ENCODE measurements around the gene RNU5B-1. TPM values are rescaled to one million over a fixed set of nuclear protein-coding genes. Genes with fewer than 3 reads are reported as not detected.

The RNU5B-1 gene
- polyA plus RNA-seq, 1 of the 3 experiments (the other 2 are of a cell fraction) = not detected

DNA sequence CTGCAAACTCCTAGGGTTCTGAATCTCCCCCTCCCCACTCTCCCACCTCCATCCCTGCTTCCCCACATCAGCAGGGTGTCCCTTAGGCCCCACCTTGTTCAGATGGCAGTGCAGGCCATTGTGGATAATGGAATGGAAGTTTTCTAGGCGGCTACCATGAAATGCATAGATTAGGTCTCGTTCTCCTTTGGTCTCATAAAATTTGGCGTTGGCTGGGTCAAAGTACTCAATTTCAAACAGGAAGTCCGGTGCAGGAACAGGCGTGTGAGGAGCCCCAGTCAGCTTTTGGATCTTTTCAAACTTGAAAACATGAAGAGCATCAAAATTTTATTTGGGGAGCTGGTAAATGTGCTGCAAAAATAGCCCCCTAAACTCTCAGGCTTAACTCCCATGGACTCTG is 38.0 kb upstream of the RNU5B-1 start:
- no peak overlapping the region for H3K9ac ChIP-seq
- no peak overlapping the region for H2AFZ ChIP-seq (ENCODE audit: low read depth)
- no peaks in the 10 kb centered on the region for H3F3A ChIP-seq (replicated peaks; ENCODE audit: insufficient read depth)
- no peaks in the 10 kb centered on the region; a peak in 1 of 4 replicates for H3K4me1 ChIP-seq (ENCODE audit: control insufficient read depth in 1 of 2, insufficient read depth in 2 of 2, low read depth in 1 of 2, low read length in 1 of 2)
- WGBS (ENCODE audit: low lambda C conversion rate) = 95% methylated on average over 5 of the region's 5 CpGs
- H3K27me3 ChIP-seq (ENCODE audit: insufficient read depth) = no peaks in the 10 kb centered on the region
- TF ChIP-seq POLR2AphosphoS5 (IDR thresholded peaks at IDR 0.05; ENCODE audit: low read depth, low read length) = no peak
- TF ChIP-seq MXI1 (IDR thresholded peaks at IDR 0.05; ENCODE audit: low read depth, low read length) = no peak
- TF ChIP-seq EP300 (IDR thresholded peaks at IDR 0.05; ENCODE audit: borderline replicate concordance in 1 of 2, low read depth in 1 of 2, low read length in 1 of 2) = no peak
- no peak for TF ChIP-seq NFIC (IDR thresholded peaks at IDR 0.05; ENCODE audit: borderline replicate concordance)
- no peak for TF ChIP-seq FOXJ3 (CRISPR knock-in tag; IDR thresholded peaks at IDR 0.05)
- TF ChIP-seq, protein P1, sequence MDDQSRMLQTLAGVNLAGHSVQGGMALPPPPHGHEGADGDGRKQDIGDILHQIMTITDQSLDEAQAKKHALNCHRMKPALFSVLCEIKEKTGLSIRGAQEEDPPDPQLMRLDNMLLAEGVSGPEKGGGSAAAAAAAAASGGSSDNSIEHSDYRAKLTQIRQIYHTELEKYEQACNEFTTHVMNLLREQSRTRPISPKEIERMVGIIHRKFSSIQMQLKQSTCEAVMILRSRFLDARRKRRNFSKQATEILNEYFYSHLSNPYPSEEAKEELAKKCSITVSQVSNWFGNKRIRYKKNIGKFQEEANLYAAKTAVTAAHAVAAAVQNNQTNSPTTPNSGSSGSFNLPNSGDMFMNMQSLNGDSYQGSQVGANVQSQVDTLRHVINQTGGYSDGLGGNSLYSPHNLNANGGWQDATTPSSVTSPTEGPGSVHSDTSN (IDR thresholded peaks at IDR 0.05) = no peak
- TF ChIP-seq GATA2 (CRISPR knock-in tag; IDR thresholded peaks at IDR 0.05) = no peak
- TF ChIP-seq FOSL2 (IDR thresholded peaks at IDR 0.05; ENCODE audit: borderline replicate concordance, low read depth) = no peak
- no peak overlapping the region for H3K4me3 ChIP-seq (ENCODE audit: low read depth in 2 of 2, low read length in 1 of 2)
- no peaks in the 10 kb centered on the region for H3K9me3 ChIP-seq
- DNase-seq = no peak
- no peaks in the 10 kb centered on the region for H3K79me2 ChIP-seq (ENCODE audit: insufficient read depth)
- no peaks in the 10 kb centered on the region for H4K20me1 ChIP-seq (ENCODE audit: insufficient read depth)
- H3K9me2 ChIP-seq = no peaks in the 10 kb centered on the region
- POLR2A ChIA-PET = no interaction called here
- peaks cover 0 to 7% of the 10 kb centered on the region in 2 experiments for H3K36me3 ChIP-seq (replicated peaks in 1 of 2; ENCODE audit: control insufficient read depth in 1 of 2, insufficient read depth in 2 of 2, low read length in 1 of 2)
- CTCF ChIA-PET = interaction anchor here (0.8 to 2.9 kb wide), 3 partner anchors 13 to 77 kb away, joined by 3 to 6 read pairs (median 4); no protein-coding TSS in a partner anchor
- no peak overlapping the region for H3K4me2 ChIP-seq
- H3K27ac ChIP-seq (ENCODE audit: low read depth in 2 of 2, low read length in 1 of 2) = no peak overlapping the region

DNA sequence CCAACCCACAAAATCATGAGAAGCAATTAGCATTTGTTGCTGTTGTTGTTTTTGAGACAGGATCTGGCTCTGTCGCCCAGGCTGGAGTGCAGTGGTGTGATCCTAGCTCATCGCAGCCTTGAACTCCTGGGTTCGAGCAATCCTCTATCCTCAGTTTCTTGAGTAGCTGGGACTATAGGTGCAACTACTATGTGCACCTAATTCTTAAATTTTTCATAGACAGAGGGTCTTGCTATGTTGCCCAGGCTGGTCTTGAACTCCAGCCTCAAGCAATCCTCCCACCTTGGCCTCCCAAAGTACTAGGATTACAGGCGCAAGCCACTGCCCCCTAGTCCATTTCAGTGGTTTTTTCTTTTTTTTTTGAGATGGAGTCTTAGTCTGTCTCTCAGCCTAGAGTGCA is 36.1 kb upstream of the RNU5B-1 start:
- Histone ChIP-seq H3K36me3 (replicated peaks in 1 of 2; ENCODE audit: control insufficient read depth in 1 of 2, insufficient read depth in 2 of 2, low read length in 1 of 2) (peaks cover 0 to 3% of the 10 kb centered on the region in 2 experiments), H3F3A (replicated peaks; ENCODE audit: insufficient read depth) (no peaks in the 10 kb centered on the region), H3K79me2 (ENCODE audit: insufficient read depth) (no peaks in the 10 kb centered on the region), H3K9ac (no peak overlapping the region), H4K20me1 (ENCODE audit: insufficient read depth) (no peaks in the 10 kb centered on the region), H3K27me3 (ENCODE audit: insufficient read depth) (no peaks in the 10 kb centered on the region), H2AFZ (ENCODE audit: low read depth) (no peak overlapping the region), H3K27ac (ENCODE audit: low read depth in 2 of 2, low read length in 1 of 2) (no peak overlapping the region), H3K9me3 (no peaks in the 10 kb centered on the region), H3K9me2 (no peaks in the 10 kb centered on the region), H3K4me2 (no peak overlapping the region), H3K4me3 (ENCODE audit: low read depth in 2 of 2, low read length in 1 of 2) (no peak overlapping the region), H3K4me1 (ENCODE audit: control insufficient read depth in 1 of 2, insufficient read depth in 2 of 2, low read depth in 1 of 2, low read length in 1 of 2) (no peaks in the 10 kb centered on the region; a peak in 1 of 4 replicates)
- DNase-seq = no peak
- no peak for TF ChIP-seq JUND (IDR thresholded peaks at IDR 0.05)
- TF ChIP-seq RFX5 (IDR thresholded peaks at IDR 0.05; ENCODE audit: low read length) = no peak
- TF ChIP-seq, protein P2, sequence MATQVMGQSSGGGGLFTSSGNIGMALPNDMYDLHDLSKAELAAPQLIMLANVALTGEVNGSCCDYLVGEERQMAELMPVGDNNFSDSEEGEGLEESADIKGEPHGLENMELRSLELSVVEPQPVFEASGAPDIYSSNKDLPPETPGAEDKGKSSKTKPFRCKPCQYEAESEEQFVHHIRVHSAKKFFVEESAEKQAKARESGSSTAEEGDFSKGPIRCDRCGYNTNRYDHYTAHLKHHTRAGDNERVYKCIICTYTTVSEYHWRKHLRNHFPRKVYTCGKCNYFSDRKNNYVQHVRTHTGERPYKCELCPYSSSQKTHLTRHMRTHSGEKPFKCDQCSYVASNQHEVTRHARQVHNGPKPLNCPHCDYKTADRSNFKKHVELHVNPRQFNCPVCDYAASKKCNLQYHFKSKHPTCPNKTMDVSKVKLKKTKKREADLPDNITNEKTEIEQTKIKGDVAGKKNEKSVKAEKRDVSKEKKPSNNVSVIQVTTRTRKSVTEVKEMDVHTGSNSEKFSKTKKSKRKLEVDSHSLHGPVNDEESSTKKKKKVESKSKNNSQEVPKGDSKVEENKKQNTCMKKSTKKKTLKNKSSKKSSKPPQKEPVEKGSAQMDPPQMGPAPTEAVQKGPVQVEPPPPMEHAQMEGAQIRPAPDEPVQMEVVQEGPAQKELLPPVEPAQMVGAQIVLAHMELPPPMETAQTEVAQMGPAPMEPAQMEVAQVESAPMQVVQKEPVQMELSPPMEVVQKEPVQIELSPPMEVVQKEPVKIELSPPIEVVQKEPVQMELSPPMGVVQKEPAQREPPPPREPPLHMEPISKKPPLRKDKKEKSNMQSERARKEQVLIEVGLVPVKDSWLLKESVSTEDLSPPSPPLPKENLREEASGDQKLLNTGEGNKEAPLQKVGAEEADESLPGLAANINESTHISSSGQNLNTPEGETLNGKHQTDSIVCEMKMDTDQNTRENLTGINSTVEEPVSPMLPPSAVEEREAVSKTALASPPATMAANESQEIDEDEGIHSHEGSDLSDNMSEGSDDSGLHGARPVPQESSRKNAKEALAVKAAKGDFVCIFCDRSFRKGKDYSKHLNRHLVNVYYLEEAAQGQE (IDR thresholded peaks at IDR 0.05; ENCODE audit: low read depth, low read length) = no peak
- no peak for TF ChIP-seq TCF12 (IDR thresholded peaks at IDR 0.05)
- TF ChIP-seq EP300 (IDR thresholded peaks at IDR 0.05; ENCODE audit: borderline replicate concordance in 1 of 2, low read depth in 1 of 2, low read length in 1 of 2) = no peak
- TF ChIP-seq NRF1 (IDR thresholded peaks at IDR 0.05; ENCODE audit: low read depth, low read length) = no peak
- TF ChIP-seq POLR2AphosphoS5 (IDR thresholded peaks at IDR 0.05; ENCODE audit: low read depth, low read length) = no peak
- TF ChIP-seq TEAD4 (IDR thresholded peaks at IDR 0.05; ENCODE audit: borderline replicate concordance, insufficient read depth) = no peak
- no peak for TF ChIP-seq MEF2A (IDR thresholded peaks at IDR 0.05; ENCODE audit: borderline replicate concordance, low read depth)
- TF ChIP-seq SMC3 (IDR thresholded peaks at IDR 0.05; ENCODE audit: low read depth, low read length) = no peak
- no peak for TF ChIP-seq GATA2 (CRISPR knock-in tag; IDR thresholded peaks at IDR 0.05)
- TF ChIP-seq CHD2 (IDR thresholded peaks at IDR 0.05; ENCODE audit: low read length, partially characterized antibody) = no peak
- 97% methylated on average over 4 of the region's 4 CpGs for WGBS (ENCODE audit: low lambda C conversion rate)
- POLR2A ChIA-PET = no interaction called here
- CTCF ChIA-PET = interaction anchor here (5.3 kb wide), 1 partner anchor 82 kb away, joined by 63 read pairs; the partner anchor contains the start of gene CLPX

All from SK-N-SH (cell line).